AG20443 (cell line): Measurements from ENCODE around the gene WDR73.

Source experiments
- DNase-seq: peaks from one replicate; pipeline ENCODE4 v3.0.0; 2012; ENCODE audit warnings: low spot score, mixed read lengths

The WDR73 gene

DNA sequence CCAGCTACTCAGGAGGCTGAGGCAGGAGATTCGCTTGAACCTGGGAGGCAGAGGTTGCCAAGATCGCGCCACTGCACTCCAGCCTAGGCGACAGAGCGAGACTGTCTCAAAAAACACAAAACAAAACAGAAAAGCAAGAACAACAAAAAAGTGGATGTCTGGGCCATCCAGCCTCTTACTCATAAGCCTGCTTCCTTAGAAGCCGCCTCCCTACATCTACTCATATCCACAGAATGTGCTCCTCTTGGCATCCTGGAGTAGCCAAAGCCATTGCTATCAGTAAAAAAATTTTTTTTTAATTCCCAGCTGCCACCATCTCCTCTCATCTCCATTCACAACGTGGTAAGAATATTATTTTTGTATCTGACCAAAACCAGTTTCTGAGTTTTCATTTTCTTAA lies 42.5 kb downstream of the WDR73 start:
- peak; percentile 64 for DNase-seq

DNA sequence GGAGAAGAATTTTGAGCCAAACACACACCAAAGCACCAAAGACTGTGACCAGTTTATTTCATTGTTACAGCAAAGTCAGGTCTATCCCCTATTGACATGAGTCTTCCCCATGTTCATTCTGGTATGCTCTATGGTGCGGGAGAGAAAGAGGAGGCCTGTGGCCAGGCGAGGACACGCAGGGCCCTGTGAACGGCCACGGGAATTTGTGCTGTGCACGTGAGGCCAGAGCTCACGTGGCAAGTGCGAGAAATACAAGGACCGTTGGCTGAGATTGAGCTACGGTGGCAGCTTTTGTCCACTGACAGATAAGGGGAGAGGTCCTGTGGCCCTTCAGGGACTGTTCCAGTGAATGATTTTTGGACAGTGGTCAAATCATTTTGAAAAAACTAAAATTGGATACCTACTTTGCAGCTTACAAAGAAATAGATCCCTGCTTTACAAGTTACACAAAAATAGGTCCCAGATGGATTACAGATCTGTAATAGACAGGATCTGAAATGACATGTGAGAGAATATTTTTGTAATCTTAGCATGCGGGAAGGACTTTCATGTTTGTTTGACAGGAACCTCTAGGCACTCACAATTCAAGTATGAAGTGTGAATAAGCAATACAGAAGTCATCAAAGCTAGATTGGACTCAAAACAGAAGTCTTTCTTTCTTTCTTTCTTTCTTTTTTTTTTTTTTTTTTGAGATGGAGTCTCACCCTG lies 44.1 kb downstream of the WDR73 start:
- no peak for DNase-seq

GRCh38 chr15:84608707-84609284 lies 45.3 kb downstream of the WDR73 start:
- DNase-seq: no peak

DNA sequence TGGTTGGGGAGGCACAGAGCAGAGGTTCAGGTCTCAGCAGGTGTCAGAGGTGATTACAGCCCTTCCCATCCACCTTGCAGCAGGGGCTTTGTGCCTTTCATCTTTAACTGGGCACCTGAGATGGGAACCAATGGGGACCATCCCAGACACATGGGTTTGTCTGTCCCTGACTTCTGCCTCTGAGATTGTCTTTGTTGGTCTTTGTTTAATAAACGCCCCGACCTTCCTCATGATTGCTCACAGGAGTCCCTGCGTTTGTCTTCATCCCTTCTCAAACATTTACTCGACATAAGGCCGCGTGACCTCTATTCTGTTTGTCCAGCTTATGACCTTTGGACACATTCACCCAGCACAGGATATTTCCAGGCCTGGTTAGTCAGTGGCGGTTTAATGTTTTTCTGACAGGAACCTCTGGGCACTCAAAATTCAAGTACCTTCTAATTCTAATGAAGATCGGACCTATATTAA lies 47.4 kb downstream of the WDR73 start:
- DNase-seq: no peak

DNA sequence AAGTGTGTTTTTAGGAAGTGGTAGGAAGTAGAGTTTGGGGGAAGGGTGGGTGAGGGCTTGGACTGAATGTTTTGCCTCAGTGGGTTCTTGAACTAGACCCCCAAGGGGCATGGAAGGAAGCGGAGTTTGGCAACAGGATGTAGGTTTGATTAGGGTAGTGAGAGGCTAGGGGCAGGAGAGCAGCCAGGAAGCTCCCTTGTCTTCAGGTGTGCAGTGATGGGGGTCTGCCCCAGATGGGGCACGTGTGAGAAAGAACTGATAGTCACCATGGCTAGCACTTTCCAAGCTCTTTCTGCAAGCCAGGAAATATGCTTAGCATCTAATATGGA lies 48.6 kb downstream of the WDR73 start:
- DNase-seq: no peak

DNA sequence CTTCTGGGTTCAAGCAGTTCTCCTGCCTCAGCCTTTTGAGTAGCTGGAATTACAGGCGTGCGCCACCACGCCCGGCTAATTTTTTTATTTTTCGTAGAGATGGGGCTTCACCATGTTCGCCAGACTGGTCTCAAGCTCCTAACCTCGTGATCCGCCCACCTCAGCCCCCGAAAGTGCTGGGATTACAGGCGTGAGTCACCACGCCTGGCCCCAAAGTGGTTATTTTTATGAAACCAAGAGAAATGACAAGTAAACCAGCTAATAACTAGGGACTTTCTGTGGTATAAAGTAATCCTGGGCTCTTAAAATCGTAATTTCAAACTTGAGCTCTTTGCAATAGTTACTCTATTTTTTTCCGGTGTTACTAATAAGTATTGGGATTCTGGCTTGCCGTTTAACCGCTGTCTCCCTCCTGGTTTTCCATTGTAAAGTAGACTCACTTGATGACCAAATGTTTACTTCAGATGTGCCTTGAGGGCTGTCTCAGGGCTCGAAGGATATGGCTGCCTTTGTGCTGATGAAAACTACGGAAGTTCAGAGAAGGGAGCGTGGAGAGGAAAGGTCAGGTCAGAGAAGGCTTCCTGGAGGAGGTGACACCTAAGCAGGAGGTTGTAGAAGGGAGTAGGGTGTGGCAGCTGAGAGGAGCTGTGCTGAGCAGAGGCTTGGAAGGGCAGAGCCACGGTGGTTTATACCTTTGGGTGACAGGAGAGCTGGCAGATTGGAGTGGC lies 49.1 kb downstream of the WDR73 start:
- DNase-seq: no peak

GRCh38 chr15:84603630-84604379 lies 50.3 kb downstream of the WDR73 start:
- DNase-seq: no peak

DNA sequence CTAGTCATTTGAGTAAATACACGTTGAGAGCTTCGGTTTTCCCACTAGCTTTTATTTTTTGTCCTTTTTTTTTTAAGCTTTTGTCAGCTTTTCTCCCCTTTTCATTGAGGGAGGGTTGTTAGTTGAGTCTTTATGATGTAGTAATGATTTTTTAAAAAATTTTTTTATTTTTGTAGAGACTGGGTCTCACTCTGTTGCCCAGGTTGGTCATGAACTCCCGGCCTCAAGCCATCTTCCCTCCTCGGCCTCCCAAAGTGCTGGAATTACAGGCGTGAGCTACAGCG lies 52.6 kb downstream of the WDR73 start:
- no peak for DNase-seq

DNA sequence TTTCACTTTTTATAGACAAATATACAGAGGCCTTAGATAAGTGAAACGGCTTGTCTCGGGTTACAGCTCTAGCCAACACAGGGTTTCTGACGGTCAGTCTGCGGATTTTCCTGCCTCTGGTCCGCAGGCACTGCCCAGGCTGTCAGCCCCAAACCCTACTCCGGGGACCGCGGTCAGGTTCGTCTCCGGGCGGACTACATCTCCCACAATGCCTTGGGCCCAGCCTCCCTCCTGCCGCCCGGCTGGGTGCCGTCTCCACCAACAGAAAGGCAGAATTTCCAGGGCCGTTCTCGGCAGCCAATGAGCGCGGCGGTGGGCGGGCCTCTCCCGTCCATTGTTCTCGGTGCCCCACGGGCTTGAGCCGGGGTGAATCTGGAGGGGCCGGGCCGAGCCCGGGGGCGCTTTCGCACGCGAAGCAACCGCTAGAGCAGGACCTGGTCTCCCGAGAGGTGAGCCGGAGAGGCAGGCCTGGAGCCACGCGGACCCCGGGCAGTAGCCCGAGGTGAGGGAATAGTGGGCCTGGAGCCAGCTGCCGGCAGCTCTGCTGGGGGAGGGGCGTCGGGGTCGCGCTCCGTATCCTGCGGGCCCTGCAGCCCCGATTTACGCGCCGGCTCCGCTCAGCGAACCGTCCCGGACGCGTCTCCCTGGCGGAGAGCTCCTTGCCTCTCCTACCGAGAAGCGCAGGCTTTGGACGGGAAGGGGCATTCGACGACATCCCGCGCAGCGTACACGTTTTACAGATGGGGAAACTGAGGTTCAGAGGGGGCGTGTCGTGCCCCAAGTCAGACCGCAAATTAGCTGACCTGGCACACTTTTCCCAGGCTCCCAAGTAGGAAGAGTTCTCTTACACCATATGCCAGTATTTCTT lies 53.2 kb downstream of the WDR73 start, which contains the start of gene ZSCAN2:
TSS of gene ZSCAN2 (plus strand) at position 323 of the 868 bp plus-strand sequence. CDS start 2,919 bp downstream, outside the sequence.
- peak; percentile 97 for DNase-seq

- DNase-seq: peak; percentile 94
These were observed 53.8 kb downstream of the WDR73 start for GRCh38 chr15:84600331-84600686.

- DNase-seq: no peak
These were observed 54.2 kb downstream of the WDR73 start for GRCh38 chr15:84599906-84600305.

- DNase-seq: peak; percentile 70
These were observed 55.1 kb downstream of the WDR73 start for GRCh38 chr15:84598993-84599392.

- no peak for DNase-seq
These were observed 55.8 kb downstream of the WDR73 start for GRCh38 chr15:84598250-84598649.

DNA sequence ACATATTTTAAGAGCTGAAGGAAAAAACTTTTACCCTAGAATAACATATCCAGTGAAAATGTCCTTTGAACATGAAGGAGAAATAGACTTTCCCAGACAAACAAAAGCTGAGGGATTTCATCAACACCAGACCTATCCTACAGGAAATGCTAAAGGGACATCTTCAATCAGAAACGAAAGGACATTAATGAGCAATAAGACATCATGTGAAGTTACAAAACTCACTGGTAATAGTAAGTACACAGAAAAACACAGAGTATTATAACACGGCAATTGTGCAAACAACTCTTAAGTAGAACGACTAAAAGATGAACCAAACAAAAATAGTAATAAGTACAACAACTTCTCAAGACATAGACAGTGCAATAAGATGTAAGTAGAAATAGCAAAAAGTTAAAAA lies 56.8 kb downstream of the WDR73 start:
- no peak for DNase-seq

- DNase-seq: no peak
These were observed 58.4 kb downstream of the WDR73 start for GRCh38 chr15:84595660-84596059.

DNA sequence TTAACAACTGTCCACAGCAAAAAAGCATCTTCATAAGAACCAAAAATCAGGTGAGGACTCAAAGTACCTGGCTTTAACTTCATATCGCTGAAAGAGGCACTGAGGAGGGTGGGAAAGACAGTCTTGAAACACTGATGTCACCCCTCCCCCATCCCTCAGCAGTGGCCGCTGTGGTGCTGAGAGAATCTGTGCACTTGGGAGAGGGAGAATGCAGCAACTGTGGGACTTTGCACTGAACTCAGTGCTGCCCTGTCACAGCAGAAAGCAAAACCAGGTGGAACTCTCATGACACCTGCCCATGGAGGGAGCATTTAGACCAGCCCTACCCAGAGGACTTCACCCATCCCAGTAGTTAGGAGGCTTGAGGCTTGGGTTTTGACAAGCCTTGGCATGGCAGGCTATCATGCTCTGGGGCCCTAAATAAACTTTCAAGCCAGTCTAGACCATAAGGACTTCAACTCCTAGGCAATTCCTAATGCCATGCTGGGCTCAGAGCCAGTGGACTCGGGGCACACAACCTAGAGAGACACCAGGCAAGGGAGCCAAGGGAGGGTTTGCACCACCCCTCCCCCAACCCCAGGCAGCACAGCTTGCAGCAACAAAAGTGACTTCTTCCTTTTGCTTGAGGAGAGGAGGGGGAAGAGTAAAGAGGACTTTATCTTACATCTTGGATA lies 59.3 kb downstream of the WDR73 start:
- DNase-seq: no peak

- DNase-seq: no peak
These were observed 62.3 kb downstream of the WDR73 start for GRCh38 chr15:84591815-84592214.

GRCh38 chr15:84590406-84590805 lies 63.7 kb downstream of the WDR73 start:
- no peak for DNase-seq
